Transverse colon (tissue), 4 donors: ENCODE results near the gene UCK1. TPM values are rescaled to one million over a fixed set of nuclear protein-coding genes. Genes with fewer than 3 reads are reported as not detected.

Experiments used
- DNase-seq: peaks from one replicate; pipeline ENCODE4 v3.0.0-alpha.2; 2019
- H3K27ac ChIP-seq, 4 donors: fragments of 200-600 bp; sonication (generic); 2 replicates each; pipeline ENCODE4 v1.5.1; 2016 to 2018; ENCODE audit warnings: inconsistent platforms in 4 of 4
- H3K27me3 ChIP-seq: fragments of 200-600 bp; sonication (generic); 2 replicates; pipeline ENCODE4 v1.5.1; 2017; ENCODE audit warnings: inconsistent platforms
- H3K36me3 ChIP-seq, 4 donors: fragments of 200-600 bp; sonication (generic); 2 replicates each; pipeline ENCODE4 v1.5.1; 2017 to 2019; ENCODE audit warnings: inconsistent platforms in 4 of 4
- H3K4me1 ChIP-seq, 4 donors: fragments of 200-600 bp; sonication (generic); 2 replicates each; pipeline ENCODE4 v1.5.1; 2017 to 2020; ENCODE audit warnings: inconsistent platforms in 4 of 4
- H3K4me3 ChIP-seq, 4 donors: fragments of 200-600 bp; sonication (generic); 1 replicate in 1 of 4; 2 replicates in 3 of 4; pipeline versions ENCODE4 v1.5.1 to v1.6.1; 2017 to 2019; ENCODE audit warnings: inconsistent platforms in 4 of 4
- H3K9me3 ChIP-seq, 2 donors: fragments of 200-600 bp; sonication (generic); 2 replicates each; pipeline ENCODE4 v1.5.1; 2017 to 2019; ENCODE audit warnings: inconsistent platforms in 2 of 2
- EP300 ChIP-seq: sonication (generic); formaldehyde crosslinking; IDR thresholded peaks from one replicate; pipeline ENCODE4 v1.6.1; 2017; ENCODE audit warnings: antibody characterized with exemption, low read depth
- POLR2A ChIP-seq: fragments of 450-650 bp; IDR thresholded peaks from one replicate; pipeline ENCODE4 v1.6.1; 2016; ENCODE audit warnings: antibody characterized with exemption, mild to moderate bottlenecking, moderate library complexity
- POLR2AphosphoS5 ChIP-seq, 3 donors: sonication (generic); formaldehyde crosslinking; IDR thresholded peaks; one replicate each; pipeline ENCODE4 v1.6.1; 2016; ENCODE audit warnings: antibody characterized with exemption in 3 of 3
- WGBS, 2 donors: methylation state at CpG; one replicate each; pipeline ENCODE4 v1.1.5; 2018; ENCODE audit warnings: low coverage in 1 of 2; 5-methylcytosine and 5-hydroxymethylcytosine counted together
- in situ Hi-C, 4 donors: fragments of 200-750 bp; cut with MboI; loops; one replicate each; pipeline versions ENCODE4 v1.15.0 to v1.15.1; 2017; ENCODE audit warnings: low sequenced_read_pairs in 3 of 4, low pct_ligation_motif_present in 1 of 4, low pct_unique_long_range_greater_than_20kb in 1 of 4
- intact Hi-C: fragments of 100-400 bp; cut with DNase I; formaldehyde crosslinking; loops from one replicate; pipeline ENCODE4 v1.15.1; 2023; ENCODE audit warnings: low total_unique reads
- total RNA-seq, 4 donors: library from RNA; depleted of rRNA; stranded (reverse); fragments of >200 nt; gene quantifications; one replicate each; pipeline ENCODE4 v1.1.0, GENCODE V29; 2016
- TF ChIP-seq, protein P1 (sequence below), 5 experiments: fragments of 200-600 bp in 3 of 5; fragments of 450-650 bp in 2 of 5; sonication (generic) in 3 of 5; IDR thresholded peaks; 1 replicate in 2 of 5; 2 replicates in 3 of 5; pipeline ENCODE4 v1.5.1; 2016 to 2017; ENCODE audit warnings: antibody characterized with exemption in 5 of 5, inconsistent platforms in 3 of 5, mild to moderate bottlenecking in 2 of 5, moderate library complexity in 1 of 5

UCK1 gene
- total RNA-seq, 4 donors from 2014 or later = 10.5 to 63.6 (median 35.3) TPM

DNA sequence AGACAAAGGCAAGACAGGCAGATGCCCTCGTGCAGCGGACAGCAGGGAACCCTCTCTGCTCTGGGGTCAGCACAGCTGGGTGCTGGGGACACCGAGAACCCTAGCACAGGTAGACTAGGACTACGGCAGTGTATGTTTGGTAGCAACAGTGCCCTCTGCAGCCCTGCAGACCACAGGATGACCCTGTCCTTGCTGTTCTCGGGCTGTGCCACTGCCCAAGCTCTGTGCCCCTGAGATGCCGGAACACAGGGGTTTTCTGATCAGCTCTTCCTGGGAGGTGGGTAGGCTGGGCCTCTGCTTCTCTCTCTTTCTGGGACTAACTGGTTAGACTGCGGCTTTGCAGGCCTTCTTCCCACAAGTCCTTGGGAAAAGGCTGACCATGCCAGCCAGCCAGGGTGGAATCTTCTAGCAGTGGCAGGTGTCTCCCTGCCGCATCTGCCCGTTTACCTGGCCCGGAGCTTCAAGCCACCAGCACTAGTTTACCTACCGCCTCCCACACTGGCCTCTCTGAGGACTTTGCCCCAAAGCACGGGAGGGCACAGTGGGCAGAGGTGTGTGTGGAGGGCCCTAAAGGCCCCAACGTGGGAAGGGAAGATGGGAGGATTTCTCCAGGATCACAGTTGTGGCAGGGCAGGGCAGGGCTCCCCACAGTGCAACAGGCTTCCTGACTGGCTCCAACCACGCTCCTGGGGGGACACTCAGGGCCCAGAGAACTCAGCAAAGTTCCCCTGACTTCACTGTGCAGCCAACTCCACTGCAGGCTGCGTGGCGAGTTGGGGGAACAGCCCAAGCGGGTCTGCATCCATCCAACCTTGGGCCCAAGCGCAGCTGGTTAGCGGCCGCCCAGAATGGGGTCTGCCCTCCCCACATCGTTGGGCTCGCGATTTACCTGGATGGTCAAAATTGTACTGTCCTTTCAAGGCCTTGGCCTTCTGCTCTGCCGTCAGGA is 1.2 kb downstream of the UCK1 start:
- Histone ChIP-seq H3K27me3 (no peaks in the 10 kb centered on the region), H3K9me3 (no peaks in the 10 kb centered on the region), H3K36me3 (peaks cover 0 to 13% (median 3%) of the 10 kb centered on the region in 4 donors), H3K4me3 (peak overlapping the region; percentile 74 to 100 (median 97)), H3K4me1 (peaks cover 12 to 23% (median 16%) of the 10 kb centered on the region in 4 donors), H3K27ac (peak overlapping the region; percentile 82 to 88 (median 86))
- TF ChIP-seq EP300 (no peak), POLR2AphosphoS5 (IDR thresholded peaks at IDR 0.05) (no peak), POLR2A (no peak)
- TF ChIP-seq, protein P1, sequence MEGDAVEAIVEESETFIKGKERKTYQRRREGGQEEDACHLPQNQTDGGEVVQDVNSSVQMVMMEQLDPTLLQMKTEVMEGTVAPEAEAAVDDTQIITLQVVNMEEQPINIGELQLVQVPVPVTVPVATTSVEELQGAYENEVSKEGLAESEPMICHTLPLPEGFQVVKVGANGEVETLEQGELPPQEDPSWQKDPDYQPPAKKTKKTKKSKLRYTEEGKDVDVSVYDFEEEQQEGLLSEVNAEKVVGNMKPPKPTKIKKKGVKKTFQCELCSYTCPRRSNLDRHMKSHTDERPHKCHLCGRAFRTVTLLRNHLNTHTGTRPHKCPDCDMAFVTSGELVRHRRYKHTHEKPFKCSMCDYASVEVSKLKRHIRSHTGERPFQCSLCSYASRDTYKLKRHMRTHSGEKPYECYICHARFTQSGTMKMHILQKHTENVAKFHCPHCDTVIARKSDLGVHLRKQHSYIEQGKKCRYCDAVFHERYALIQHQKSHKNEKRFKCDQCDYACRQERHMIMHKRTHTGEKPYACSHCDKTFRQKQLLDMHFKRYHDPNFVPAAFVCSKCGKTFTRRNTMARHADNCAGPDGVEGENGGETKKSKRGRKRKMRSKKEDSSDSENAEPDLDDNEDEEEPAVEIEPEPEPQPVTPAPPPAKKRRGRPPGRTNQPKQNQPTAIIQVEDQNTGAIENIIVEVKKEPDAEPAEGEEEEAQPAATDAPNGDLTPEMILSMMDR (IDR thresholded peaks at IDR 0.05) = no peak
- DNase-seq = no peak
- in situ Hi-C loops (no loop called here), intact Hi-C loops (no loop called here)
- WGBS, 2 donors = 56% methylated on average over 24 of the region's 24 CpGs; no CpG with 5 or more reads in 1 of the 2 donors

DNA sequence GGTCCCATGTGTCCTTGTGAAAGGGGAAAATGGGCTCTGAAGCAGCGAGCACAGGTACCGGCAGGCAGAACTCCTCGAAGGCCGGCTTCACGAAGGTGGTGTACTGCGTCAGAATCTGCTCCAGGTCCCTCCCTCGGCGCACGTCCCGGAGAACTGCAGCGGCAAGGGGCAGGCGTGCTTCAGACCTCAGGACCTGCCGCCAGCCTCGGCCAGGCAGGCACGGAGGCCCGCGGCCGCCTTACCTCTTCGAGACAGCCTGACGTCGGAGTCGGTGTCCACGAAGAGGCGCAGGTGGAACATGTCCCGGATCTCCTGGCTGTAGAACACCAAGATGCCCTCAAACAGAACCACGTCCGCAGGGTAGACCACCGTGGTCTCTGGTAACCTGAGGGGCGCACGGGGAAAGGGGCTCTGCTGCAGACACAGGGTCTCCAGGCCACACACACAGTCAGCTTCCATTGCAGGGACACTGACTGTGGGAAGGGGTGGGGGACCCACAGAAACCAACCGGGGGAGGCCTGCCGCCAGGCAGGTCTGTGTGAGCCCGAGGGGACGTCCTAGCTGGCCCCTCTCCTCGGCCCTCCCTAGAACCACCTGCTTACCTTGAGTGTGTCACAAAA is 2.1 kb downstream of the UCK1 start:
- H3K27ac ChIP-seq = no peak overlapping the region
- DNase-seq = no peak
- H3K27me3 ChIP-seq = no peaks in the 10 kb centered on the region
- H3K4me3 ChIP-seq = no peak overlapping the region
- 96% methylated on average over 27 of the region's 35 CpGs; no CpG with 5 or more reads in 1 of the 2 donors for WGBS, 2 donors
- no peaks in the 10 kb centered on the region for H3K9me3 ChIP-seq
- TF ChIP-seq POLR2AphosphoS5 (IDR thresholded peaks at IDR 0.05) (no peak), POLR2A (no peak), EP300 (no peak)
- TF ChIP-seq, protein P1 (IDR thresholded peaks at IDR 0.05) = no peak
- peaks cover 12 to 17% (median 16%) of the 10 kb centered on the region in 4 donors for H3K4me1 ChIP-seq
- intact Hi-C loops = no loop called here
- H3K36me3 ChIP-seq = peaks cover 0 to 13% (median 3%) of the 10 kb centered on the region in 4 donors
- in situ Hi-C loops = no loop called here

DNA sequence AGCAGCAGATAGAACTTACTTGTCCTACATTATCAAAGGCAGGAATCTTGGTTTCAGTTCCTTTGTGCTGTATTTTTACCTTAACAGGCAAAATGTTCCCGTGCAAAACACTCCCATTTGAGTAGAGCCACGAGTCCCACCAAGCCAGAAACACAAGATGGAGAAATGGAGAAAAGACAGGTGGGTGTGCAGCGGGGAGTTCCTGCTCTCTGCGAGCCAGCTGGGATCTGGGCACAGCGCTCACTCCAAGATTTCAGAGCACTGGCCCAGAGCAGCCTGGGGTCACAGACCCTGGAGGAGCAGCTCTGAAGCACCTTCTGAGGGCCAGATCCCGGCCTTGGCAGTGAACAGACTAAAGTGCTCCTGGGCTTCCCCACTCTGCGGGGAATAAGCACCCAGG is 2.9 kb downstream of the UCK1 start:
- intact Hi-C loops = no loop called here

More for the DNA sequence above, 2.9 kb downstream of the UCK1 start:
- no peaks in the 10 kb centered on the region for H3K27me3 ChIP-seq
- H3K9me3 ChIP-seq = no peaks in the 10 kb centered on the region
- H3K36me3 ChIP-seq = peaks cover 0 to 13% (median 3%) of the 10 kb centered on the region in 4 donors
- WGBS, 2 donors = 82 to 91% methylated on average over 3 to 7 of the region's 7 CpGs
- no peak overlapping the region for H3K4me3 ChIP-seq
- H3K4me1 ChIP-seq = peaks cover 12 to 17% (median 16%) of the 10 kb centered on the region in 4 donors
- in situ Hi-C loops = no loop called here
- no peak for DNase-seq
- TF ChIP-seq EP300 = no peak
- TF ChIP-seq, protein P1 (IDR thresholded peaks at IDR 0.05) = no peak
- no peak for TF ChIP-seq POLR2A
- H3K27ac ChIP-seq = no peak overlapping the region
